ENCODE measurements around the gene KLHL34. TPM values are rescaled to one million over a fixed set of nuclear protein-coding genes. Genes with fewer than 3 reads are reported as not detected.

The KLHL34 gene
- total RNA-seq, 1 experiment from 2014 or later: 0.05 TPM

GRCh38 chrX:21699136-21699535 is 41.0 kb upstream of the KLHL34 start:
- Histone ChIP-seq H3K9me3 (ENCODE audit: control insufficient read depth, insufficient read depth, low read depth, low read length) (no peaks in the 10 kb centered on the region), H3K4me1 (ENCODE audit: control insufficient read depth, insufficient read depth, low read length) (no peaks in the 10 kb centered on the region), H3K4me3 (ENCODE audit: low read depth in 2 of 2, low read length in 2 of 2) (no peak overlapping the region), H3K27me3 (ENCODE audit: control insufficient read depth, insufficient read depth, low read length) (no peaks in the 10 kb centered on the region), H3K36me3 (ENCODE audit: control insufficient read depth, insufficient read depth, low read length) (no peaks in the 10 kb centered on the region), H3K27ac (ENCODE audit: low read length) (no peak overlapping the region)
- ATAC-seq: no peak
- DNase-seq (ENCODE audit: low read depth, low spot score): no peak
- intact Hi-C loops (cut with micrococcal nuclease; ENCODE audit: unreplicated experiment): no loop called here
- TF ChIP-seq REST (IDR thresholded peaks at IDR 0.05; ENCODE audit: insufficient read depth in 1 of 2, low read depth in 2 of 2, low read length in 1 of 2): no peak
- TF ChIP-seq SIN3A (IDR thresholded peaks at IDR 0.05; ENCODE audit: borderline replicate concordance, insufficient read depth, low read depth, low read length): no peak
- TF ChIP-seq CTCF (IDR thresholded peaks at IDR 0.05): no peak
- no peak for TF ChIP-seq POLR2AphosphoS5 (IDR thresholded peaks at IDR 0.05; ENCODE audit: low read depth, low read length)
- in situ Hi-C loops (cut with HindIII; ENCODE audit: low pct_unique_long_range_greater_than_20kb, low sequenced_read_pairs): no loop called here
- no TSS peak for BruUV-seq (replicated peaks)
- ChIA-PET POLR2A (no interaction called here), CTCF (no interaction called here)

GRCh38 chrX:21698272-21698671 is 40.1 kb upstream of the KLHL34 start:
- CTCF ChIA-PET: no interaction called here

More at GRCh38 chrX:21698272-21698671, 40.1 kb upstream of the KLHL34 start:
- no peaks in the 10 kb centered on the region for H3K4me1 ChIP-seq (ENCODE audit: control insufficient read depth, insufficient read depth, low read length)
- DNase-seq (ENCODE audit: low read depth, low spot score): no peak
- no peak for ATAC-seq
- POLR2A ChIA-PET: no interaction called here
- no peaks in the 10 kb centered on the region for H3K9me3 ChIP-seq (ENCODE audit: control insufficient read depth, insufficient read depth, low read depth, low read length)
- BruUV-seq (replicated peaks): no TSS peak
- no peaks in the 10 kb centered on the region for H3K36me3 ChIP-seq (ENCODE audit: control insufficient read depth, insufficient read depth, low read length)
- intact Hi-C loops (cut with micrococcal nuclease; ENCODE audit: unreplicated experiment) (no loop called here), in situ Hi-C loops (cut with HindIII; ENCODE audit: low pct_unique_long_range_greater_than_20kb, low sequenced_read_pairs) (no loop called here)
- H3K27ac ChIP-seq (ENCODE audit: low read length): no peak overlapping the region
- no peak for TF ChIP-seq TCF7L2 (IDR thresholded peaks at IDR 0.05; ENCODE audit: low read depth, low read length)
- TF ChIP-seq CTCF (IDR thresholded peaks at IDR 0.05): no peak
- no peak for TF ChIP-seq REST (IDR thresholded peaks at IDR 0.05; ENCODE audit: insufficient read depth in 1 of 2, low read depth in 2 of 2, low read length in 1 of 2)
- no peak for TF ChIP-seq POLR2AphosphoS5 (IDR thresholded peaks at IDR 0.05; ENCODE audit: low read depth, low read length)
- TF ChIP-seq SIN3A (IDR thresholded peaks at IDR 0.05; ENCODE audit: borderline replicate concordance, insufficient read depth, low read depth, low read length): no peak
- H3K4me3 ChIP-seq (ENCODE audit: low read depth in 2 of 2, low read length in 2 of 2): no peak overlapping the region
- H3K27me3 ChIP-seq (ENCODE audit: control insufficient read depth, insufficient read depth, low read length): no peaks in the 10 kb centered on the region

All from Panc1 (cell line).